ENCODE results near the gene OSER1.
"Not testable (repeated sequence)": the region's sequence is repeated elsewhere in the genome, so short reads cannot be mapped to it uniquely, and the experiment has no call there.

Gene OSER1

DNA sequence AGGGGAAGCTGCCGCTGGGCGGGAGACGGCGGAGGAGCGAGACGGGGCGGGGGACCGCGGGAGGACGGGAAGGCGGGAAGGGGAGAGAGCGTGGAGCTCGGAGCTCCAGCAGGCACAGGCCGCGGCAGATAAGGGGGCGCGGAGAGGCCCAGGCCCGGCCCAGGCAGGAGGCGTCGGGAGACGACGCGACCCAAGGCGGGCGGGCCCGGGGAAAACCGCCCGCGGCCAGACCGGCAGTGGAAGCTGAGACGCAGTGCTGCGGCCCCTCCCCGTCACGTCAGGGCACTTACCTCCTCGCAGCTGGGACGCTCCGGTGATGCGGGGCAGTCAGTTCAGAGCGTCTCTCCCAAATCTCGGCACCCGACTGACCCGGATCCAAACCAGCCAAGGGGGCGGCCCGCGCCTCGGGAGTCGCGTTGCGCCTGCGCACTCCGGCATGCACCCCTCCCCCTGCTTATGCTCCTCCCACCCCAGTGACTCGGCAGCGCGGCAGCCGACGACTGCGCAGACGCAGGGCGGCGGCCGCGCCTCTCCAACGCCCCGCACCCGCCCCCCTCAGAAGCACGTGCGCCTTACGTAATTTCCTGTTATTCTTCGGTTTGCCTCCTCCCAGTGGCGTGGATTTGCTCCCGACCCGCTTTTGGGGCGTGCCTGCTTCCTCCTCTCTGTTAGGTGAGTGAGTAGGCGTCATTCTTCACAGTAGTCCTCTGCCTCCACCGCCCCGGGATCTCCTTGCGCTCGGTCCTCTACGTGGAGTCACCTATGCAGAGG lies at the start of gene OSER1:
OSER1 (minus strand) TSS at position 366 of the 771 bp plus-strand sequence. CDS start 3,814 bp downstream, outside the sequence.
- DNase-seq, result peak; percentile 94 to 97 (median 94)

DNA sequence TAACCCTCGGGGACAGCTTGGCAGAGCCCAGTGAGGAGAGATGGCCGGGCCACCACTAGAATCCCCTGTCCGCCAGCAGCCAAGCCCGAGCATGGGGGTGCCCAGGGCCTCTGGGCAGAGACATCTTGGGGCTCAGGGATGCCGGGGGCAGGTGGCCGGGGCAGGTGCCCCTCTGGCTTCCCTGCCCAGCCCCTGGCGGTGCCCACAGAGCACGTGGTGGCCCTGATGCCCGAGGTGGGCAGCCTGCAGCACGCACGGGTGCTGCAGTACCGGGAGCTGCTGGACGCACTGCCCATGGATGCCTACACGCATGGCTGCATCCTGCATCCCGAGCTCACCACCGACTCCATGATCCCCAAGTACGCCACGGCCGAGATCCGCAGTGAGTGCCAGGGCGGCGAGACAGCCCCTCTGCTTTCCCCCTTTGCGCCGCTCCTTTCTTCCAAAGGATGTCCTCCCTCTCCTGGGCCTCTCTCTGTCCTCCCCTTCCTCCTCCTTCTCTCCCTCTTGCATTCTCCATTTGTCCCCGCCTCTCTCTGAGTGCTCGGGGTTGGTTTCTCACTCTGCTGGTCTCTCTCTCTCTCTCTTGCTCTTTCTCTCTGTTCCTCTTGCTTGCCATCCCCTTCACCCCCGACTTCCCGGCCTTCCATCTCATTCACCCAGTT lies 47.8 kb upstream of the OSER1 start:
- DNase-seq, result no peak

DNA sequence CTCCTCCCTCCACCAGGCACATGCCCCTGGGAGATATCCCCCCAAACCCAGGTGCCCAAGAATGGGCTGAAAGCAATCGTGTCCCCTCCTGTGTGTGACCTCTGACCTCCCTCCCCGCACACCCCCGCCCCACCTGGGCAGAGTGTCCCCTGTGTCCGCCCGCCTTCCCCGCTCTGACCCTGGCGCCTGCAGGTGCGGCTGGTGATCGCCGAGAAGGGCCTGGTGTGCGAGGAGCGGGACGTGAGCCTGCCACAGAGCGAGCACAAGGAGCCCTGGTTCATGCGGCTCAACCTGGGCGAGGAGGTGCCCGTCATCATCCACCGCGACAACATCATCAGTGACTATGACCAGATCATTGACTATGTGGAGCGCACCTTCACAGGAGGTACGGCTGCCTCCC lies 46.4 kb upstream of the OSER1 start:
- DNase-seq, result no peak

DNA sequence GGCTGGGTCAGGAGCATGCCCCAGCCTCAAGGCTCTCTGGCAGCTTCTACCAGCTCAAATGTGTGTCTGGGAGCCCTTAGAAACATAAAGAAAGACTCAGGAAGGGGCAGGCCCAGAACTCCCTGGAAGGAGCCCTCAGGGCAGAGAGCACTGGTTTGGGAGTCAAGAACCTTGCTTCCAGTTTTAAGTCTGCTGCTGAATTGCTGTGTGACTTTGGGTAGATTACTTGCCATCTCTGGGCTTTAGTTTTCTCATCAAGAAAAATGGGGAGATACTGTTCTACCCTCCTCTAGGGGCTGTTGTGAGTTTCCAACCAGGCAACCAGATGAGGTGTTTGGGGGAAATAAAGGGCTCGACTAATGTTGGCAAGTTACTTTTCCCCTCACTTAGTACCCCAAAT lies 45.4 kb upstream of the OSER1 start:
- DNase-seq, result no peak

DNA sequence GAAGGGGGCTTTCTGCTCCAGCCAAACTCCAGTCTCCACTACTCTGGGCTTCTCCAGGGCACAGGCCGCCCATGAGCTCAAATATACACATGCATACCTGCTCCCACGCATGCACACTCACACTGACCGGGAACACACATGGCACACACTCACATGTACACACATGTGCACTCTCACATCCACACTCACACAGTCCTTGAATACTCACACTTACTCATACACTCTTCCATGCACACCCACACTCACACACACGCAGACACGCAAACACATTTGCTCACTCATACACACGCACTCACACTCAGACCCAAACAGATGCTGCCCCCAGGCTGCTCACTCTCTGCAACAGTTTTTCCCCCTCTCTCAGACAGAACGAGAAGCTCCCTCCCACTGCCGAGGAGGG lies 43.5 kb upstream of the OSER1 start:
- DNase-seq, result no peak

DNA sequence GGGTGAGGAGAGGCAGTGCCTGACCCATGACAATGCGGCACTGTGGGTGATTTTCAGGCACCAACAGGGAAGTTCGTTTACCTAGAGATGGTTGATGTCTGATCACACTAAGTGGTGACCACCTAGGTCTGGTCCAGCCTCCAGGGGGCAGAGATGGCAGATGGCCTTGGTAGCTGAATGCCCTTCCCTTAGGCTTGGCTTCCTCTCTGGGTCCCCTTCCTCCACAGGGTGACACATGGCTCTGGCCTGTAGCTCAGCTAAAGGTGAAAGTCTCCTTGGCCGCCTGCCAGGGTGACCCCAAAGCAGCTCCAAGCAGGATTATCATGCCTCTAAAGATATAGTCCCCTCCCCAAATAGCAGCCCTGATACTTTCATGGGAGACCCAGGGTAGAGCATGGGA lies 43.0 kb upstream of the OSER1 start:
- no peak for DNase-seq

DNA sequence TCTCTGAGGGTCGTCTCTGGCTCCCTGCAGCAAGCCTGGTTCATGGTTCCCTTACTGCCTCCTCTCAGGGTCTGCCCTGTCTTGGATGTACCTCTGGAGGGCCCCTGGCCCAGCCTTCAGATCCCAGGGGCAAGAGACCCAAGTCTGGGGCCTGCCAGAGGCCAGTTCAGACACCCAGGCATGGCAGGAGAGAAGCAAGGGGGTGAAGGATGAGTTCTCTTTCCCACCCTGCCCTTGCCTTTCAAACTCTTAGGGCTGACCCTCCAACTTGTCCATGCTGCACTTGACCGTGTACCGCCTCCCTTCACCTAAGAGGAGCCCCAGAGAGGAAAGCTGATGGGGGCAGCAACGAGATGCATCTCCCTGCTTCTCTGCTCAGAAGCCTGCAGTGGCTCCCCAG lies 40.7 kb upstream of the OSER1 start:
- DNase-seq, result no peak

DNA sequence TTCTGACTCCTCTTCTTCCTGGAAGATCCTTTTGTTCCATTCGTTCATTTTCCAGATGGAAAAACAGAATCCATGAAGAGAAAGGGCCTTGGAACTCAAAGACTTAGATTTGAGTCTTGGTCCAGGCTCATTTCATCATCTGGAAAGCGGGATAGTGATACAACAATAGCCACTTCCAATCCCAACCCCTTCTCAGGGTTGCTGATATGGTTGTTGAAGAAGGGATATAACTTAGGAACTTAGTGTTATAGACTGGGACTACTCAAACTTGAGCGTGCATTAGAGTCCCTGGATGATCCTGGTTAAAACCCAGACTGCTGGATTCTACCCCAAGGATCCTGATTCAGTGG lies 37.8 kb upstream of the OSER1 start:
- DNase-seq, result no peak

DNA sequence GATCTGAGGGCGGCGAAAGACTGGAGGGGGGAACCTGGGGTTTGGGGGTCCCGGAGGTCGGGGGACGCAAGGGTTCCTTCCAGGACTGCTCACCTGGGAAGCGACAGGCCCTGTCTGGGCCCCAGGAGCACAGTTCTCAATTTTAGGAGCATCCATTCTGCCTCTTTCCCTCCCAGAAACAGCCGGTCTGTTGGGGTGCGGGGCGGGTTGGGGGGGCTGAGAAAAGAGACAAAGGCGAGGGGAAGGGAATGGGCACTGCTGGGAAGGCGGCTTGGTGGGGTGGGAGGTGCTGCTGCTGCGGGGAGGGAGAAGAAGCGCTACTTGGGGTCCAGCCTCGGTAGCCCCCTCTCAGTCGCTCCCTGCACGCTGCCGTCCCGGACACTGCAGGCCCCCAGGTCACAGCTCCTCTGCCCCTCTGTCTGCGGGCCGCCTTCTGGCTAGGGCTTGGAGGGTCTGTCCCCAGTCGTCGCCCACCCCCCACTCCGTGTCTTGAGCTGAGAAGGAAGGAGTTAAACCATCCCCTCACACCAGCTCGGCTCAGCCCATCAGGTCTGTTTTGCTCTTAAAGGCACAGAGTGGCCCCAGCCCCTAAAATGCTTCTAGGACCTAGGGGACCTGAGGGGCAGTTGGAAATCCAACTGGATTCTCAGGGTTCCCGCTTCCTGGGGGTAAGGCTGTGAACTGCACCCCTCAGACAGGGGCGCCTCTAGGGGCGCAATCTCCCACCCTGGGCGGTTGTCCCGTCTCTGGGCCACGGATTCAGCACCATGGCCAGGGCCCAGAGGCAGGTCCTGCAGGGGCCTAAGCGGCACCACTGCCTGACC lies 37.2 kb upstream of the OSER1 start:
- DNase-seq, result no peak

DNA sequence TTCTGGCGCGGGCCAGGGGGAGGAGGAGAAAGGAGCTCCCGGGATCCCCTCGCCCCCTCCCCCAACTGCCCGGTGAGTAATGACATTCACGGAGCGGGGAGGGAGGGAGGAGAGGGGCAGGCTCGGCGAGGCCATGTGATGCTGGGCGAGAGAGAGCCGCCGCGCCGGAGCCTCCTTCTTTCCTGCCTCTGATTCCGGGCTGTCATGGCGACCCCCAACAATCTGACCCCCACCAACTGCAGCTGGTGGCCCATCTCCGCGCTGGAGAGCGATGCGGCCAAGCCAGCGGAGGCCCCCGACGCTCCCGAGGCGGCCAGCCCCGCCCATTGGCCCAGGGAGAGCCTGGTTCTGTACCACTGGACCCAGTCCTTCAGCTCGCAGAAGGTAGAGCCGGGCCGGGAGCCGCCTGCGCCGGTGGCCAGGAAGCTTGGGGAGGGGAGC lies 36.6 kb upstream of the OSER1 start, which contains the start of gene GDAP1L1:
GDAP1L1 (plus strand) TSS at position 178 of the 441 bp plus-strand sequence; CDS start at position 205, 27 bp downstream.
- no peak for DNase-seq

DNA sequence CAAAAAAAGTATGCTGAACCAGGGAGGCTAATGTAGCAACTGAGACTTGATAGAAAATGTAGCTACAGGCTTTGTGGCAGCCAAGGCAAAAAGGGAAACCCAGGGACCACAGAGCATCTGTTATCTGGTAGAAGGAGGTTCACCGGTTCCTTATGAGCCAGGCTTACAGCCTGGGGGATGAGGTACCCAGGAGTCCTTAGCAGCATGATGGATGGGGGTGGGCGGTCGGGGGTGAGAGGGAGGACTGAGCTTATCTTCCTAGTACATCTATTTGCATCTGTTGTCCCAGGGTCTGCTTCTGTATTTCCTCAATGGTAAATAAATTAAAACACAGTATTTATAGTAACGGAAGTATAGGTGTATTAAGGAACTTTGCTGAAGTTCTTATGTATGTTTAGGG lies 35.4 kb upstream of the OSER1 start:
- DNase-seq, result no peak

DNA sequence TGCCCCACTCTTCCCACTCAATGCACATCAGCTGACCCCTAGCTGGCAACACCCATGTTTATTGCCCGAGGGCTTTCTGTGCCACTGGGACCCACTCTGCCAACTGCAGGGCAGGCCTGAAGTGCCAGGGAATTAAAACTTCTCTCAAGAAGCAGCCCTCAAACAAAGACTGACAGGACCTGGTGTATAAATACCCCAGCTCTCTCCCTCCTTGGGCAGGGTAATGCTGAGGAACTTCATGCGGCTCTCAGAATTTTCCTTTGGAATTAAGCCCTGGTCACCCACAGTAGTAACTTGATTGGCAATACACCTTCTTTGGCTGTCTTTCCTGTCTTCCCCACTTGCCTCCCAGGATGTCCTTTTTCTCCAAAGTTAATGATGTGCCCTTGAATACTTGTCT lies 31.2 kb upstream of the OSER1 start:
- no peak for DNase-seq

DNA sequence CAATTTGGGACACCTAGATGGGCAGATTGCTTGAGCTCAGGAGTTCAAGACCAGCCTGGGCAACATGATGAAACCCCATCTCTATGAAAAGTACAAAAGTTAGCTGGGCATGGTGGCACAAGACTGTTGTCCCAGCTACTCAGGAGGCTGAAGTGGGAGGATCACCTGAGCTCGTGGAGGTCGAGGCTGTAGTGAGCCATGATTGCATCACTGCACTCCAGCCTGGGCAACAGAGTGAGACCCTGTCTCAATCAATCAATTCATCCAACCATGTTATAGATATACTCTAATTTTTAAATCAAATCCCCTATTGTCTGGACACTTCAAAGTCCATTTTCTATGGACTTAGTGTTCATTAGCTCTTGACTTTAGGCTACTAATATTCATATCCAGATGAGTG lies 26.3 kb upstream of the OSER1 start:
- not testable (repeated sequence) for DNase-seq

DNA sequence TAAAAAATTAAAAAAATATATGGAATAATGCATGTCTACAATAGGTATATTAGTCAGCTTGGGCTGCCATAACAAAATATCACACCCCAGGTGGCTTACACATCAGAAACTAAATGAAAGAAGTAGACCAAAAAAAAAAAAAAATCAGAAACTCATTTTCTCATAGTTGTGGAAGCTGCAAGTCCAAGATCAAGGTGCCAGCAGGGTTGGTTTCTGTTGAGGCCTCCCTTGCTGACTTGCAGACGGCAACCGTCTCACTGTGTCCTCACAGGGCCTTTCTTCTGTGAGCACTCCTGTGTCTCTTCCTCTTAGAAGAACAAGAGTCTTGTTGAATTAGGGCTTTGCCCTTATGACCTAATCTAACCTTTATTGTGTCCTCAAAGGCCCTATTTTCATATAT lies 25.1 kb upstream of the OSER1 start:
- no peak for DNase-seq

DNA sequence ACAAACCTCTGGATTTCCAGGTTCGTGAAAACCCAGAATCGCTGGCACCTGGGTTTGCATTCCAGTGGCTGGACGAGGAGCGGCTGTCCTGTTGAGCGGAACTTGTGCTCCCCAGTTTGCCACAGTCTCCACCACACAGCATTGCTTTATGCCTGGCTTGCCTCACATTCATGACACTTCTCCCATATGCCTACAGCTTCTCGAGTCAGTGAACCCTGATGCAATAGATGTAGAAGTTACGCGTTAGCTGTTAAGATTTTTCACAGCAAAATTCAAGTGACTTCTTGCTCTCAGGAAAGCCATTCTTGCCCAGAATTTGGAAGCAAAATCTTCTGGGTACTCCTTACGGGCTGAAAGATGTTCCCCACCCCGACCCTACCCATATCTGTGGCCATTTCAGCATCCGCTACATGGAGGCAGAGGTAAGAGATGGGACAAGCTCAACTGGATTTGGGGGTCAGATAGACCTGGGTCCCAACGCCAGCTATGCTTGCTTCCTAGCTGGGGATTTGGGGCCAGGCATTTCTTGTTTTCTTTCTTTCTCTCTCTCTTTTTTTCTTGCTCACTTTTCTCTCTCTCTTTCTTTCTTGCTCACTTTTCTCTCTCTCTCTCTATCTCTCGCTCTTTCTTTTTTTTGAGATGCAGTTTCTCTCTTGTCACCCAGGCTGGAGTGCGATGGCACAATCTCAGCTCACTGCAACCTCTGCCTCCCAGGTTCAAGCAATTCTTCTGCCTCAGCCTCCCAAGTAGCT lies 24.2 kb upstream of the OSER1 start:
- no peak for DNase-seq

DNA sequence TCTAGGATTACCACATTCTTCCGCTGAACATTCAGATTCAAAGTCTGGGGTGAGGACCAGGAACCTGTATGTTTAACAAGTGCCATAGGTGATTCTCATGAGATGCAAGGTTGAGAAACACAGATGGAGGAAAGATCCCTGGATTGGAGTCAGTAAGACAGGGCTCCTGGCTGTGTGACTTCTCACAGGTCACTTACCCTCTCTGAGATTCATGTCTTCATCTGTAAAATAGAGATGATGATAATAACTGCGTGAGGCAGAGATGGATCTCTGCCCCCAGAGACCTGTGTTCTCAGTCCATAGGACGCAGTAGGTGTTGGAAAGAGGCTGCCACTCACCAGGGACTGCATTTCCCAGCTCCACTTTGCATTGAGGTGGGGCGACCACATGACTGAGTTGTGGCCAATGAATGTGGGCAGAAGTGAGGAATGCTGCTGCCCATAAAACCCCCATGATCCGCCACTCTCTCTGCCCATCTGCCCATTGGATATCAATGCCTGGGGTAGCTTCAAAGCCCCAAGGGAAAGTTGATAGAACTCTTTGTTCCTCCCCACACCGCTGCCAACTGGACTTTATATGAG lies 23.0 kb upstream of the OSER1 start:
- no peak for DNase-seq

DNA sequence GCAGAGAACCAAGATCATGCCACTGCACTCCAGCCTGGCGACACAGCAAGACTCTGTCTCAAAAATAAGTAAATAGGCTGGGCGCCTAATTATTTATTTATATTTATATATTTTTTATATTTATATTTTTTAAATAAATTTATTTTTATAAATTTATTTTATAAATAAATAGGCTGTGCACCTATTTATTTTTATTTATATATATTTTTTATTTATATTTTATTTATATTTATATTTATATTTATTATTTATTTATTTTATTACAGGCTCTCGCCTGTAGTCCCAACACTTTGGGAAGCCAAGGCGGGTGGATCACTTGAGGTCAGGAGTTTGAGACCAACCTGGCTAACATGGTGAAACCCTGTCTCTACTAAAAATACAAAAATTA lies 21.9 kb upstream of the OSER1 start:
- not testable (repeated sequence) for DNase-seq

DNA sequence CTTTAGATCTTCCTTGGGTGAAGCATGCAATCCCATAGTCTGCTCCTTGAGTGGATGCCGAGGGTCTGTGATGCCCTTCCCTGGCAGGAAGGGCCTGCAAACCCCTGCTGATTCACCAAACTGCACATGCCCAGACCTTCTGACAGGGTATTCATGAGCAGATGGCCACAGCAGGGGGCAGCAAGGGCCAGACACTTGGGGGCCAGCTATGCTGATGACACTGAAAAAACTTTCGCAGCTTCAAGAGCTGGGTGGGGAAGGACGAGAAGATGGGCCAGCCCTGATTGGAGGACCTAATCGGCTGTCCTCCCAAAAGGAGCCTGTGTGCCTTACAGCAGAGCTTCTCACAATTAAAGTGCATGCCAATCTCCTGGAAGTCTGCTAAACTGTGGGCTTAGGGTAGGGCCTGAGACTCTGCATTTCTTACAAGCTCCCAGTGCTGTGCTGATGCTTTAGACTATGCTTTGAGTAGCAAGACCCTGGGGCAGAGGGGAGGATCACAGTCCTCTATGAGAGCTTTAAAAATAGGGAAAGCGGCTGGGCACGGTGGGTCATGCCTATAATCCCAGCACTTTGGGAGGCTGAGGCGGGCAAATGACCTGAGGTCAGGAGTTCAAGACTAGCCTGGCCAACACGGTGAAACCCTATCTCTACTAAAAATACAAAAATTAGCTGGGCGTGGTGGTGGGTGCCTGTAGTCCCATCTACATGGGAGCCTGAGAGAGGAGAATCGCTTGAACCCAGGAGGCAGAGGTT lies 21.3 kb upstream of the OSER1 start:
- DNase-seq, result no peak

DNA sequence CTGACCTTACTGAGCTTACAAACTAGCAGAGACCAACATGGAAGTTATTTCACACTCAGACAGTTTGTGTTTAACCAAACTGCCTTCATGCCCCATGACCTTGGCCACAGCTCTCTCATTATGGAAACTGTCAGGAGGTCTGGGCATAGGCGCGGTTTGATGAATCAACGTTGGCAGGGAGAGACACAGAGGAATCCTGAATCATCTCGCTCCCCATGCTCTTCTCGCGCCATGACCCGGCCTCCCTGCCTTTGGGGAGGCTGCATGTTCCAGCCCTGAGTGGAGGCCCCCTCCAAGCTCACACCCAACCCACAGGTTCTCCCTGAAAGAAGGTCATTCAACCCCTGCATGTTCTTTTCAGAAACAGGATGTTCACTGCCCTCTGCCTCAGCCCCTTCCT lies 20.6 kb upstream of the OSER1 start:
- DNase-seq, result no peak

DNA sequence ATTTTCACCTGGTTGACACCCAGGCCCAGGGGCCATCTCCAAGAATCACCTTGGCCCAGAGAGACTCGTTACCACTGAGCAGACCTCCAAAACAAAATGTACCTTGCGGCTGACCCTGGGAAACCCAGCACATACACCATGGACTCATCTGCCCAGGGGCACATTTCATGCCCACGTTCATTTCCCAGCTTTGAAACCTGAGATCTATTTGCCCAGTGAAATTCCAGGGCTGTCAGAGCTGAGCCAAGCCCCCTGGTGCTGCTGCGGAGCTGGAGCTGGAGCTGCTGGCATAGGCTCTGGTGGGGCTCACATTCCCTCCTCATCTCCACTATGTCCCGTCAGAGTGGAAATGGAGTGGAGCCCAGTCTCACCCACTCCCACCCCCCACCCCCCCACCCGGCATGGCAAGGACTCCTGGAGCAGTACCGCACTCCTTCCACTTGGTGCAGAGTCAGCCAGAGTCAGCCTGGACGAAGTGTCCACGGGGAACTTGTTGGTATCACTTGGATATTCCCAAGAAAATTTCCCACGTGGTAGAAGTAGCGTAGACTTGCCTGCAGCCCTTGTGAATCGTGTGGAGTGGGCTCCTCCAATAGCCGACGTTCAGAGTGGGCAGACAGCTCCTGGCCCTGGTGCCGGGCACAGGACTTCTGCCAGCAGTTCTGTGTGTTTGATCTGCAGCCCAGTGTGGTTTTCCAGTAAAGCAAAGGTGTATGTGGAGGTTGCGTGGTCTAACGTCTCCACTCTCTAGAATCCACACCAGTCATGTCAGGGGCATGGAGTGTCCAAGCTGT lies 18.1 kb upstream of the OSER1 start:
- no peak for DNase-seq

DNA sequence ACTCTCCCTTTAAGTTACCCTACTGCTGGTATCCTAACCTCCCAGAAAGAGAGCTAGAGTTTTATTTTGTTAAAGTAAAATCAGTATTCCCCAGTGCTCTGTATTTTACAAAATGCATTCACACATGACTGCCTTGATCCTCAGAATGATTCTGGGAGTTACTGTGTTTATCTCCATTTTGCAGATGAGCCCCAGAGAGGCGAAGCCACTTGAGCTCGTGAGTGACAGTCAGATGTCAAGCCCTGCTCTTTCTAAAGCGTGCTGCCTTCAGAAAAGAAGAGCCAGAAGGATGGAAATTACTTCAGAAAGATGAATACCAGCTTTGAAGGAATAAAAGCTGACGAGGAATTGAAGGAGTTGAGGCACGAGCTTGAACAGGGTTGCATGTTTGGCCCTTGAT lies 14.1 kb upstream of the OSER1 start:
- DNase-seq, result no peak

Measured in activated CD4-positive, CD25-positive, alpha-beta regulatory T cell (primary cell).